AG09309 (cell line): ENCODE results near the gene SGPL1.

Experiments
- DNase-seq: peaks from one replicate; pipeline ENCODE4 v3.0.0-alpha.2; 2010; ENCODE audit warnings: low read depth
- H3K4me3 ChIP-seq: 2 replicates; pipeline ENCODE4 v1.5.1; 2011; ENCODE audit warnings: mild to moderate bottlenecking, low read depth, low read length, moderate library complexity; ENCODE audit not compliant: control insufficient read depth
- CTCF ChIP-seq: IDR thresholded peaks from 2 replicates; pipeline ENCODE4 v1.5.1; 2011; ENCODE audit warnings: mild to moderate bottlenecking, low read depth, low read length, inconsistent platforms; ENCODE audit not compliant: insufficient read depth, control insufficient read depth; ENCODE audit errors: missing control alignments

Gene SGPL1

GRCh38 chr10:70822076-70822820 lies 6.5 kb downstream of the SGPL1 start:
- no peak overlapping the region for H3K4me3 ChIP-seq
- no peak for TF ChIP-seq CTCF

GRCh38 chr10:70827086-70827757 lies 11.5 kb downstream of the SGPL1 start:
- no peak overlapping the region for H3K4me3 ChIP-seq
- no peak for TF ChIP-seq CTCF
- no peak for DNase-seq

More at GRCh38 chr10:70822076-70822820, 6.5 kb downstream of the SGPL1 start:
- no peak for DNase-seq

GRCh38 chr10:70828923-70829322 lies 13.2 kb downstream of the SGPL1 start:
- DNase-seq, result no peak
- no peak for TF ChIP-seq CTCF

GRCh38 chr10:70829543-70829942 lies 13.8 kb downstream of the SGPL1 start:
- no peak overlapping the region for H3K4me3 ChIP-seq
- no peak for DNase-seq
- TF ChIP-seq CTCF, result no peak

More at GRCh38 chr10:70828923-70829322, 13.2 kb downstream of the SGPL1 start:
- H3K4me3 ChIP-seq, result no peak overlapping the region

- no peak for DNase-seq
- no peak overlapping the region for H3K4me3 ChIP-seq
- no peak for TF ChIP-seq CTCF
Observed at GRCh38 chr10:70830164-70830563, 14.4 kb downstream of the SGPL1 start.

GRCh38 chr10:70832221-70832620 lies 16.5 kb downstream of the SGPL1 start:
- TF ChIP-seq CTCF, result no peak

More at GRCh38 chr10:70832221-70832620, 16.5 kb downstream of the SGPL1 start:
- H3K4me3 ChIP-seq, result no peak overlapping the region
- DNase-seq, result no peak
